ENCODE results near the gene C7orf33. TPM values are rescaled to one million over a fixed set of nuclear protein-coding genes. Genes with fewer than 3 reads are reported as not detected.

The C7orf33 gene
- total and polyA plus RNA-seq, 5 donors: not detected

Other genes starting within 250 kb of the C7orf33 start
- 10 to 100 TPM; 49.3 to 52.8 (median 52.5) TPM for gene CUL1, start 108.1 kb downstream of the C7orf33 start, total RNA-seq
- 36.1 TPM for gene CUL1, start 108.1 kb downstream of the C7orf33 start, polyA plus RNA-seq